HCT116 (cell line): ENCODE results near the gene RYR2. TPM values are rescaled to one million over a fixed set of nuclear protein-coding genes. Genes with fewer than 3 reads are reported as not detected.

Experiments
- ATAC-seq: fragments of 200-7000 bp; cut with Tn5 transposase; 2 replicates; pipeline ENCODE4 v1.9.1; 2020; ENCODE audit warnings: mild to moderate bottlenecking, moderate library complexity
- BruUV-seq: library from RNA; stranded (reverse); fragments of 400-500 nt; replicated peaks from 2 replicates; lab custom pipeline; 2021; lab: Mats Ljungman, UMichigan
- CTCF ChIA-PET: fragments of 300-600 bp; sonication (Branson Sonifier 250); formaldehyde crosslinking; loops from one replicate; lab custom pipeline; 2021; ENCODE audit warnings: antibody characterized with exemption; lab: Charles Lee
- POLR2A ChIA-PET: fragments of 300-600, 350-600 bp; sonication (Branson Sonifier 250); formaldehyde crosslinking; loops from one replicate; lab custom pipeline; 2021; ENCODE audit warnings: antibody characterized with exemption; lab: Charles Lee
- RAD21 ChIA-PET, 2 experiments: fragments of 300-600 bp; sonication (Branson Sonifier 250); formaldehyde crosslinking; loops; one replicate each; lab custom pipeline; 2023; ENCODE audit warnings: low total read pairs in 2 of 2; ENCODE audit not compliant: uncharacterized antibody in 2 of 2, unreplicated experiment in 2 of 2, low non-redundant PET in 1 of 2; lab: Charles Lee
- DNase-seq: peaks from one replicate; pipeline ENCODE4 v3.0.0-alpha.2; 2010; ENCODE audit warnings: low read depth, low spot score
- H2AFZ ChIP-seq: fragments of 200-600 bp; shearing (Covaris generic), sonication (generic); 2 replicates; pipeline ENCODE4 v1.6.1; 2017; ENCODE audit warnings: low read depth, mixed run types, mixed read lengths, antibody characterized with exemption, low read length; ENCODE audit not compliant: poor library complexity, severe bottlenecking
- H3K27ac ChIP-seq: 2 replicates; pipeline ENCODE4 v1.5.1; 2012; ENCODE audit warnings: low read depth, low read length
- H3K27me3 ChIP-seq: fragments of 200-600 bp; sonication (generic); 2 replicates; pipeline ENCODE4 v1.6.1; 2016; ENCODE audit warnings: mixed run types, low read length, mixed read lengths; ENCODE audit not compliant: insufficient read depth
- H3K36me3 ChIP-seq, 2 experiments: fragments of 200-500 bp in 1 of 2; fragments of 200-600 bp in 1 of 2; sonication (Bioruptor generic) in 1 of 2; sonication (generic) in 1 of 2; 2 replicates each; pipeline versions ENCODE4 v1.5.1 to v1.6.1; 2014 to 2016; ENCODE audit warnings: low read length in 2 of 2, inconsistent platforms in 1 of 2, mixed read lengths in 1 of 2, mixed run types in 1 of 2; ENCODE audit not compliant: insufficient read depth in 2 of 2, control insufficient read depth in 1 of 2
- H3K4me1 ChIP-seq, 2 experiments: fragments of 200-600 bp in 1 of 2; sonication (generic) in 1 of 2; 2 replicates each; pipeline versions ENCODE4 v1.5.1 to v1.6.1; 2012 to 2017; ENCODE audit warnings: low read length in 2 of 2, inconsistent platforms in 1 of 2, mild to moderate bottlenecking in 1 of 2, mixed read lengths in 1 of 2, mixed run types in 1 of 2, moderate library complexity in 1 of 2; ENCODE audit not compliant: insufficient read depth in 2 of 2, control insufficient read depth in 1 of 2
- H3K4me2 ChIP-seq: fragments of 200-600 bp; sonication (generic); 2 replicates; pipeline ENCODE4 v1.6.1; 2017; ENCODE audit warnings: mixed run types, low read length, mixed read lengths
- H3K4me3 ChIP-seq, 2 experiments: fragments of 200-600 bp in 1 of 2; sonication (generic) in 1 of 2; replicated peaks in 1 of 2; 2 replicates each; pipeline ENCODE4 v1.5.1; 2011 to 2016; ENCODE audit warnings: low read length in 2 of 2, control low read depth in 1 of 2, low read depth in 1 of 2, mild to moderate bottlenecking in 1 of 2, mixed read lengths in 1 of 2, mixed run types in 1 of 2
- H3K79me2 ChIP-seq: fragments of 200-600 bp; sonication (generic); 2 replicates; pipeline ENCODE4 v1.6.1; 2017; ENCODE audit warnings: mild to moderate bottlenecking, mixed run types, low read length, moderate library complexity, mixed read lengths; ENCODE audit not compliant: insufficient read depth
- H3K9ac ChIP-seq: fragments of 200-600 bp; sonication (generic); 2 replicates; pipeline ENCODE4 v1.6.1; 2016; ENCODE audit warnings: low read length, mixed read lengths
- H3K9me2 ChIP-seq: fragments of 200-600 bp; sonication (generic), shearing (Covaris generic); 2 replicates; pipeline ENCODE4 v1.6.1; 2017; ENCODE audit warnings: mixed run types, mild to moderate bottlenecking, moderate library complexity; ENCODE audit not compliant: insufficient read depth
- H3K9me3 ChIP-seq, 2 experiments: fragments of 200-500 bp in 1 of 2; fragments of 200-600 bp in 1 of 2; sonication (Bioruptor generic) in 1 of 2; sonication (generic) in 1 of 2; 2 replicates each; pipeline ENCODE4 v1.6.1; 2014 to 2017; ENCODE audit warnings: low read length in 2 of 2, mixed read lengths in 2 of 2, inconsistent platforms in 1 of 2, low read depth in 1 of 2, mild to moderate bottlenecking in 1 of 2, mixed run types in 1 of 2, moderate library complexity in 1 of 2; ENCODE audit not compliant: control insufficient read depth in 1 of 2, insufficient read depth in 1 of 2
- H4K20me1 ChIP-seq: fragments of 200-600 bp; sonication (generic), shearing (Covaris generic); 2 replicates; pipeline ENCODE4 v1.6.1; 2017; ENCODE audit warnings: mixed run types, mild to moderate bottlenecking, moderate library complexity; ENCODE audit not compliant: insufficient read depth
- CEBPB ChIP-seq: IDR thresholded peaks from 2 replicates; pipeline ENCODE4 v1.6.1; 2012; ENCODE audit warnings: low read depth
- ELF1 ChIP-seq: IDR thresholded peaks from 2 replicates; pipeline ENCODE4 v1.6.1; 2012; ENCODE audit warnings: low read depth, borderline replicate concordance
- EZH2 ChIP-seq: fragments of 200-600 bp; sonication (generic); IDR thresholded peaks from 2 replicates; pipeline ENCODE4 v1.6.1; 2017; ENCODE audit warnings: antibody characterized with exemption, mixed run types
- EZH2phosphoT487 ChIP-seq: fragments of 200-600 bp; IDR thresholded peaks from 2 replicates; pipeline ENCODE4 v1.6.1; 2018; ENCODE audit warnings: antibody characterized with exemption, borderline replicate concordance
- FOSL1 ChIP-seq: IDR thresholded peaks from 2 replicates; pipeline ENCODE4 v1.6.1; 2012; ENCODE audit warnings: low read depth
- JUND ChIP-seq: IDR thresholded peaks from 2 replicates; pipeline ENCODE4 v1.6.1; 2012
- POLR2AphosphoS5 ChIP-seq: IDR thresholded peaks from 2 replicates; pipeline ENCODE4 v1.6.1; 2011; ENCODE audit warnings: mild to moderate bottlenecking, low read depth, low read length, moderate library complexity
- RAD21 ChIP-seq: IDR thresholded peaks from 2 replicates; pipeline ENCODE4 v1.6.1; 2012; ENCODE audit warnings: low read depth, mild to moderate bottlenecking
- REST ChIP-seq: IDR thresholded peaks from 2 replicates; pipeline ENCODE4 v1.6.1; 2012; ENCODE audit warnings: low read depth
- SIN3A ChIP-seq: IDR thresholded peaks from 2 replicates; pipeline ENCODE4 v1.6.1; 2012; ENCODE audit warnings: low read depth
- SP1 ChIP-seq: IDR thresholded peaks from 2 replicates; pipeline ENCODE4 v1.6.1; 2012; ENCODE audit warnings: low read depth
- SRF ChIP-seq: IDR thresholded peaks from 2 replicates; pipeline ENCODE4 v1.6.1; 2012; ENCODE audit warnings: low read depth
- YY1 ChIP-seq: IDR thresholded peaks from 2 replicates; pipeline ENCODE4 v1.6.1; 2011; ENCODE audit warnings: low read length, low read depth, moderate library complexity, mild to moderate bottlenecking; ENCODE audit not compliant: insufficient replicate concordance; ENCODE audit errors: extremely low read depth
- ZNF274 ChIP-seq: fragments of 200-500 bp; sonication (Bioruptor generic); IDR thresholded peaks from 2 replicates; pipeline ENCODE4 v1.6.1; 2014; ENCODE audit warnings: mild to moderate bottlenecking, low read depth, low read length, inconsistent platforms
- intact Hi-C: fragments of 100-400 bp; cut with micrococcal nuclease; formaldehyde crosslinking; loops from 2 replicates; pipeline ENCODE4 v1.10.0; 2022
- total RNA-seq: library from RNA; stranded (reverse); gene quantifications from one replicate; pipeline ENCODE4 v1.2.1, GENCODE V29; 2021; ENCODE audit not compliant: unreplicated experiment
- TF ChIP-seq, protein P1 (sequence below): IDR thresholded peaks from 2 replicates; pipeline ENCODE4 v1.6.1; 2011; ENCODE audit warnings: mild to moderate bottlenecking, low read length, moderate library complexity; ENCODE audit not compliant: insufficient replicate concordance; ENCODE audit errors: extremely low read depth
- TF ChIP-seq, protein P2 (sequence below): IDR thresholded peaks from 2 replicates; pipeline ENCODE4 v1.6.1; 2012

Gene RYR2
- total RNA-seq, 1 experiment from 2014 or later: 0.02 TPM

- TF ChIP-seq, protein P1, sequence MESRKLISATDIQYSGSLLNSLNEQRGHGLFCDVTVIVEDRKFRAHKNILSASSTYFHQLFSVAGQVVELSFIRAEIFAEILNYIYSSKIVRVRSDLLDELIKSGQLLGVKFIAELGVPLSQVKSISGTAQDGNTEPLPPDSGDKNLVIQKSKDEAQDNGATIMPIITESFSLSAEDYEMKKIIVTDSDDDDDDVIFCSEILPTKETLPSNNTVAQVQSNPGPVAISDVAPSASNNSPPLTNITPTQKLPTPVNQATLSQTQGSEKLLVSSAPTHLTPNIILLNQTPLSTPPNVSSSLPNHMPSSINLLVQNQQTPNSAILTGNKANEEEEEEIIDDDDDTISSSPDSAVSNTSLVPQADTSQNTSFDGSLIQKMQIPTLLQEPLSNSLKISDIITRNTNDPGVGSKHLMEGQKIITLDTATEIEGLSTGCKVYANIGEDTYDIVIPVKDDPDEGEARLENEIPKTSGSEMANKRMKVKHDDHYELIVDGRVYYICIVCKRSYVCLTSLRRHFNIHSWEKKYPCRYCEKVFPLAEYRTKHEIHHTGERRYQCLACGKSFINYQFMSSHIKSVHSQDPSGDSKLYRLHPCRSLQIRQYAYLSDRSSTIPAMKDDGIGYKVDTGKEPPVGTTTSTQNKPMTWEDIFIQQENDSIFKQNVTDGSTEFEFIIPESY: no peak
- TF ChIP-seq EZH2phosphoT487 (no peak), SIN3A (no peak)
Observed at GRCh38 chr1:237000191-237000590, 41.8 kb upstream of the RYR2 start (continued).

DNA sequence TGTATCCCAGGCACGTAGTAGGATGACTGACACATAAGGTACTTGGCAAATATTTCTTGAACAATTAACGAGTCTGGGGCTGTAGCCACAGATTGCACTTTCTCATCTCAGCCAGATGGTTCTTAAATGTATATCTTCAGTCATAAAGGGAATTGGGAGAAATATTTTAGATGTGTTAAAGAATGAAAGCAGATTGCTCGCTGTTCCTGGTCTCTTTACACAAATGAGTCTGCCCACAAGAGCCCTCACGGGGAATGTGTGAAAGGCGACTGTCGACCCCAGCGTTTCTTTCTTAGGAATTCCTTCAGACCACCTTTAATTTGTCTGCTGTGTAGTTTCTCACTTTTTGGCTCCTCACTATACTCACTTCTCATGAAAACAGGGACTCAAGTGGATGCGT lies 38.5 kb upstream of the RYR2 start:
- no peak overlapping the region for H3K27ac ChIP-seq
- H3K9me2 ChIP-seq: no peaks in the 10 kb centered on the region
- RAD21 ChIA-PET: no interaction called here
- intact Hi-C loops: no loop called here
- H3K9ac ChIP-seq: no peak overlapping the region
- CTCF ChIA-PET: no interaction called here
- POLR2A ChIA-PET: no interaction called here
- H3K27me3 ChIP-seq: peaks cover 16% of the 10 kb centered on the region; the same call in 1 of the 2 replicates
- no peaks in the 10 kb centered on the region for H3K9me3 ChIP-seq
- H3K4me2 ChIP-seq: no peak overlapping the region
- no peaks in the 10 kb centered on the region for H3K4me1 ChIP-seq
- no peak overlapping the region for H3K4me3 ChIP-seq
- ATAC-seq: no peak
- BruUV-seq: no TSS peak
- H2AFZ ChIP-seq: no peak overlapping the region
- H3K79me2 ChIP-seq: no peaks in the 10 kb centered on the region
- H4K20me1 ChIP-seq: no peaks in the 10 kb centered on the region
- DNase-seq: no peak
- no peaks in the 10 kb centered on the region for H3K36me3 ChIP-seq
- TF ChIP-seq SP1 (no peak), SRF (no peak), EZH2phosphoT487 (no peak), POLR2AphosphoS5 (no peak), ZNF274 (no peak), RAD21 (no peak), FOSL1 (no peak), REST (no peak), JUND (no peak), SIN3A (no peak), ELF1 (no peak), CEBPB (no peak), EZH2 (no peak), YY1 (no peak)
- TF ChIP-seq, protein P1: no peak
- TF ChIP-seq, protein P2, sequence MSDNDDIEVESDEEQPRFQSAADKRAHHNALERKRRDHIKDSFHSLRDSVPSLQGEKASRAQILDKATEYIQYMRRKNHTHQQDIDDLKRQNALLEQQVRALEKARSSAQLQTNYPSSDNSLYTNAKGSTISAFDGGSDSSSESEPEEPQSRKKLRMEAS: no peak
